ENCODE data around the gene TEX53. TPM values are rescaled to one million over a fixed set of nuclear protein-coding genes. Genes with fewer than 3 reads are reported as not detected.
A peak's percentile ranks its signal among the peaks of the same experiment; 100 is the strongest.

Gene TEX53
- total RNA-seq, 1 donor from 2014 or later = not detected

DNA sequence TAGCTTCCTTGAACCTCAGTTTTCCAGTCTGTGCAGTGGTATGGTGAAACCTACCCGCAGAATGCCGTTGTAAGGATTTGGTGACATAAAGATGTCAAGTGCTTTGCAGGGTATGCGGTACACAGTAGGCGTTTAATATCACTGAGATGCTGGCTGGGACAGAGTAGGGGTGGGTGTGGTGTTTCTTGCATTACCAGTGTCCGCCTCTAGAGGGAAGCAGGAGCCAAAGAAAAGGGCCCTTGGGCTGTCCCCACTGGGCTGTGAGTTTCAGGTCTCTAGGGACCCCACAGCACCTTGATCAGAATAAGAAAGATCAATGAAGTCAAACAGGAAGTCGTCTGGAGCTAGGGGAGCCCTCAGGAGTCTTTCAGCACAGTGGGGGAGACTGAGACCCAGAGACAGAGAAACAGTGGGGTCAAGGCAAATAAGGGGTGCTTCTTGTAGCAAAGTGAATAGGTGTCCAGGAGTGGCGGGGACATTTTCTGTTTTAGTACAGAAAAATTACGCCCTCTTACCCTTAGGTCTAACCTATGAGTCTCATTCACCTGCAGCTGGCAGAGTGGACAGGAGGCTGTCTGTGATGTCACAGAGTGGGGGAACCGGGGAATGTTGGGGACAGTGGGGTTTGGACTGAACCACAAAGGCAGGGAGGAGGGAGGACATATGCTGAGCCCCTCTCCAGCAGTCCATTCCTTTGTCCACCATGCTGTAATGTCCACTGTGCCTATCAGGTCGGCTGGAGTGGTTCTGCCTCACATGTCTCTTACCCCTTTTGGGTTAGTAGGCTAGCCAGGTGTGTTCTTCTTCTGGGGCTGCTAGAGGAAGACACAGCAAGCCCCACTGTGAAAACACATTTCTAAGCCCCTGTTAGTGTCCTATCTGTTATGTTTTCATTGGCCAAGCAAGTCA, 4.7 kb upstream of the TEX53 start:
- peak; percentile 38 for DNase-seq (ENCODE audit: low read depth)
- H3K36me3 ChIP-seq (ENCODE audit: control insufficient read depth, insufficient read depth, low read length) = no peaks in the 10 kb centered on the region
- H3K27me3 ChIP-seq (ENCODE audit: control insufficient read depth, insufficient read depth, low read length) = peaks cover 2% of the 10 kb centered on the region
- no peak overlapping the region for H3K4me3 ChIP-seq (ENCODE audit: low read depth, low read length)
- FAIRE-seq = peak; percentile 18
- TF ChIP-seq, protein P1, sequence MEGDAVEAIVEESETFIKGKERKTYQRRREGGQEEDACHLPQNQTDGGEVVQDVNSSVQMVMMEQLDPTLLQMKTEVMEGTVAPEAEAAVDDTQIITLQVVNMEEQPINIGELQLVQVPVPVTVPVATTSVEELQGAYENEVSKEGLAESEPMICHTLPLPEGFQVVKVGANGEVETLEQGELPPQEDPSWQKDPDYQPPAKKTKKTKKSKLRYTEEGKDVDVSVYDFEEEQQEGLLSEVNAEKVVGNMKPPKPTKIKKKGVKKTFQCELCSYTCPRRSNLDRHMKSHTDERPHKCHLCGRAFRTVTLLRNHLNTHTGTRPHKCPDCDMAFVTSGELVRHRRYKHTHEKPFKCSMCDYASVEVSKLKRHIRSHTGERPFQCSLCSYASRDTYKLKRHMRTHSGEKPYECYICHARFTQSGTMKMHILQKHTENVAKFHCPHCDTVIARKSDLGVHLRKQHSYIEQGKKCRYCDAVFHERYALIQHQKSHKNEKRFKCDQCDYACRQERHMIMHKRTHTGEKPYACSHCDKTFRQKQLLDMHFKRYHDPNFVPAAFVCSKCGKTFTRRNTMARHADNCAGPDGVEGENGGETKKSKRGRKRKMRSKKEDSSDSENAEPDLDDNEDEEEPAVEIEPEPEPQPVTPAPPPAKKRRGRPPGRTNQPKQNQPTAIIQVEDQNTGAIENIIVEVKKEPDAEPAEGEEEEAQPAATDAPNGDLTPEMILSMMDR (IDR thresholded peaks at IDR 0.05; ENCODE audit: insufficient read depth, low read length, severe bottlenecking) = peak; percentile 88

- Histone ChIP-seq H3K27me3 (ENCODE audit: control insufficient read depth, insufficient read depth, low read length) (no peaks in the 10 kb centered on the region), H3K36me3 (ENCODE audit: control insufficient read depth, insufficient read depth, low read length) (no peaks in the 10 kb centered on the region), H3K4me3 (ENCODE audit: low read depth, low read length) (no peak overlapping the region)
- DNase-seq (ENCODE audit: low read depth) (no peak), FAIRE-seq (no peak)
- TF ChIP-seq, protein P1 (IDR thresholded peaks at IDR 0.05; ENCODE audit: insufficient read depth, low read length, severe bottlenecking) = no peak
Measured at GRCh38 chr9:114656301-114656700, 1.3 kb downstream of the TEX53 start.

GRCh38 chr9:114655689-114656088, 1.9 kb downstream of the TEX53 start:
- Histone ChIP-seq H3K36me3 (ENCODE audit: control insufficient read depth, insufficient read depth, low read length) (no peaks in the 10 kb centered on the region), H3K27me3 (ENCODE audit: control insufficient read depth, insufficient read depth, low read length) (no peaks in the 10 kb centered on the region), H3K4me3 (ENCODE audit: low read depth, low read length) (no peak overlapping the region)
- DNase-seq (ENCODE audit: low read depth) (no peak), FAIRE-seq (no peak)
- TF ChIP-seq, protein P1 (IDR thresholded peaks at IDR 0.05; ENCODE audit: insufficient read depth, low read length, severe bottlenecking) = no peak

- TF ChIP-seq, protein P1 (IDR thresholded peaks at IDR 0.05; ENCODE audit: insufficient read depth, low read length, severe bottlenecking) = peak; percentile 87
- FAIRE-seq (no peak), DNase-seq (ENCODE audit: low read depth) (peak; percentile 62)
- Histone ChIP-seq H3K4me3 (ENCODE audit: low read depth, low read length) (no peak overlapping the region), H3K27me3 (ENCODE audit: control insufficient read depth, insufficient read depth, low read length) (no peaks in the 10 kb centered on the region), H3K36me3 (ENCODE audit: control insufficient read depth, insufficient read depth, low read length) (no peaks in the 10 kb centered on the region)
Measured at GRCh38 chr9:114653556-114654159, 3.9 kb downstream of the TEX53 start.

DNA sequence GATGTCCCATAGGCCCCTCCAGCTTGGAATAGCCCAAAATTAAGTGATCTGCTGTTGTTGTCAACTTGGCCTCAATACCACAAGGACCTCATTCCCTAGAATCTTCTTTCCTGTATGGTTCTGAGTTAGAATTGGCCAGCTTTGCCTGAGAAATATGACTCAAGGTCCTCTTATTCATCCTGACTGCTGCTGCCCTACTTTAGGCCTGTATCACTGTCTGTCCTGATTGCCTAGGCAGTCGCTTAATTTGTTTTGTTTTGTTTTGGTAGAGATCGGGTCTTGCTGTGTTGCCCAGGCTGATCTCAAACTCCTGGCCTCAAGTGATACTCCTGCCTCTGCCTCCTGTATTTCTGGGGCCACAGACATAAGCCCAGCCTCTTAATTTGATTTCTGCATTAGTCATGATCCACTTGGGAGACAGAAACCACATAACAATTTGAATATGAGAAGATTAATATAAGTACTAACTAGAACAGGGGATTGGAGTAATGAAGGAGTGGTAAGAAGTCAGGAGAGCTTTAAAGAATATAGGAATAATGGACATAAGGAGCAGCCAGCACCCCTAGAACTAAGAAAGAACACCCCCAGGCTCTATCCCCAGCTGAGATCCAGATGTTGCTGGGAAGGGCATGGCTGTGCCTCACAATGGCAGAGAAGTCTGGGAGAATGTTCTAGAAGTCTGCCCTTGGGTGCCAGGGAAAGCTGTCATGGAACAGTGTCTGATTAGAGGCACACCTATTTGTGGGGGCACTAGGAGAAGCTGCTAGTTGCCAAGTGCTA, 4.6 kb downstream of the TEX53 start:
- TF ChIP-seq, protein P1 (IDR thresholded peaks at IDR 0.05; ENCODE audit: insufficient read depth, low read length, severe bottlenecking) = no peak
- no peak overlapping the region for H3K4me3 ChIP-seq (ENCODE audit: low read depth, low read length)
- H3K27me3 ChIP-seq (ENCODE audit: control insufficient read depth, insufficient read depth, low read length) = no peaks in the 10 kb centered on the region
- DNase-seq (ENCODE audit: low read depth) (peak; percentile 41), FAIRE-seq (no peak)
- no peaks in the 10 kb centered on the region for H3K36me3 ChIP-seq (ENCODE audit: control insufficient read depth, insufficient read depth, low read length)
